Measurements from ENCODE around the gene SETD6. TPM values are rescaled to one million over a fixed set of nuclear protein-coding genes. Genes with fewer than 3 reads are reported as not detected.

Gene SETD6
- total and polyA plus RNA-seq, 2 of the 8 experiments (the other 6 are each of a cell fraction or from before 2014, with no cell fraction given): 25.3 to 40.5 TPM

DNA sequence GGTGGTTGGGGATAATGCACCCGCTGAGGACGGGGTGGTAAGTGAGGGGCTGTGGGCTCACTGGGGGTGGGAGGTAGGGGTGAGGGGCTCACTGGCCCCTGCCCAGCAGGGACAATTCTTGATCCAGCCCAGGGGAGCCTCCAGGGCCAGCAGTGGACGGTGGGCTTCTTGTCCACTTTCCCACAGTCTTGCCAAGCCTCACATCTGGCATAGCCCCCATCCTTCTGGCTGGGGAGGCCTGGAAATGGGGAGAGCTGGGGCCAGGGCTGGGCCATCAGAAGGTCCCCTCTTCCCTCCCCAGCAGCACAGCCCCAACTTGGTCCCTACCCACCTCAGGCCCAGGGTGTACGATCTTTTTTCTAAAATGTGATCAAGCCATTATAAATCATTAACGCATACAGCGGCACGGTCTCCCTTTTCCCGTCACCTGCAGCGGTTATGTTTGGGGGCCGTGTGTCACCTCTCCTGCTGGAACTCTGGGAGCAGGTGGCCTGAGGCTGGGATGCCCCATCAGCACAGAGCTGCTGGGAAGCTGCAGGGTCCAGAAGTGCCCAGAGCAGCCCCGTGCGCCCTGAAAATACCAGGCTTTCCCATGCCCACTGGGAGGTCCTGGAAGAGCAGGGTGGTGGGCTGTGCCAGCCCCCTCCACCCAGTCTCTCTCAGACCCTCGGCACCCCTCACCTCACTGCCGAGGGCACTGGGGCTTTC lies 7.2 kb upstream of the SETD6 start (continued):
- TF ChIP-seq, protein P1, sequence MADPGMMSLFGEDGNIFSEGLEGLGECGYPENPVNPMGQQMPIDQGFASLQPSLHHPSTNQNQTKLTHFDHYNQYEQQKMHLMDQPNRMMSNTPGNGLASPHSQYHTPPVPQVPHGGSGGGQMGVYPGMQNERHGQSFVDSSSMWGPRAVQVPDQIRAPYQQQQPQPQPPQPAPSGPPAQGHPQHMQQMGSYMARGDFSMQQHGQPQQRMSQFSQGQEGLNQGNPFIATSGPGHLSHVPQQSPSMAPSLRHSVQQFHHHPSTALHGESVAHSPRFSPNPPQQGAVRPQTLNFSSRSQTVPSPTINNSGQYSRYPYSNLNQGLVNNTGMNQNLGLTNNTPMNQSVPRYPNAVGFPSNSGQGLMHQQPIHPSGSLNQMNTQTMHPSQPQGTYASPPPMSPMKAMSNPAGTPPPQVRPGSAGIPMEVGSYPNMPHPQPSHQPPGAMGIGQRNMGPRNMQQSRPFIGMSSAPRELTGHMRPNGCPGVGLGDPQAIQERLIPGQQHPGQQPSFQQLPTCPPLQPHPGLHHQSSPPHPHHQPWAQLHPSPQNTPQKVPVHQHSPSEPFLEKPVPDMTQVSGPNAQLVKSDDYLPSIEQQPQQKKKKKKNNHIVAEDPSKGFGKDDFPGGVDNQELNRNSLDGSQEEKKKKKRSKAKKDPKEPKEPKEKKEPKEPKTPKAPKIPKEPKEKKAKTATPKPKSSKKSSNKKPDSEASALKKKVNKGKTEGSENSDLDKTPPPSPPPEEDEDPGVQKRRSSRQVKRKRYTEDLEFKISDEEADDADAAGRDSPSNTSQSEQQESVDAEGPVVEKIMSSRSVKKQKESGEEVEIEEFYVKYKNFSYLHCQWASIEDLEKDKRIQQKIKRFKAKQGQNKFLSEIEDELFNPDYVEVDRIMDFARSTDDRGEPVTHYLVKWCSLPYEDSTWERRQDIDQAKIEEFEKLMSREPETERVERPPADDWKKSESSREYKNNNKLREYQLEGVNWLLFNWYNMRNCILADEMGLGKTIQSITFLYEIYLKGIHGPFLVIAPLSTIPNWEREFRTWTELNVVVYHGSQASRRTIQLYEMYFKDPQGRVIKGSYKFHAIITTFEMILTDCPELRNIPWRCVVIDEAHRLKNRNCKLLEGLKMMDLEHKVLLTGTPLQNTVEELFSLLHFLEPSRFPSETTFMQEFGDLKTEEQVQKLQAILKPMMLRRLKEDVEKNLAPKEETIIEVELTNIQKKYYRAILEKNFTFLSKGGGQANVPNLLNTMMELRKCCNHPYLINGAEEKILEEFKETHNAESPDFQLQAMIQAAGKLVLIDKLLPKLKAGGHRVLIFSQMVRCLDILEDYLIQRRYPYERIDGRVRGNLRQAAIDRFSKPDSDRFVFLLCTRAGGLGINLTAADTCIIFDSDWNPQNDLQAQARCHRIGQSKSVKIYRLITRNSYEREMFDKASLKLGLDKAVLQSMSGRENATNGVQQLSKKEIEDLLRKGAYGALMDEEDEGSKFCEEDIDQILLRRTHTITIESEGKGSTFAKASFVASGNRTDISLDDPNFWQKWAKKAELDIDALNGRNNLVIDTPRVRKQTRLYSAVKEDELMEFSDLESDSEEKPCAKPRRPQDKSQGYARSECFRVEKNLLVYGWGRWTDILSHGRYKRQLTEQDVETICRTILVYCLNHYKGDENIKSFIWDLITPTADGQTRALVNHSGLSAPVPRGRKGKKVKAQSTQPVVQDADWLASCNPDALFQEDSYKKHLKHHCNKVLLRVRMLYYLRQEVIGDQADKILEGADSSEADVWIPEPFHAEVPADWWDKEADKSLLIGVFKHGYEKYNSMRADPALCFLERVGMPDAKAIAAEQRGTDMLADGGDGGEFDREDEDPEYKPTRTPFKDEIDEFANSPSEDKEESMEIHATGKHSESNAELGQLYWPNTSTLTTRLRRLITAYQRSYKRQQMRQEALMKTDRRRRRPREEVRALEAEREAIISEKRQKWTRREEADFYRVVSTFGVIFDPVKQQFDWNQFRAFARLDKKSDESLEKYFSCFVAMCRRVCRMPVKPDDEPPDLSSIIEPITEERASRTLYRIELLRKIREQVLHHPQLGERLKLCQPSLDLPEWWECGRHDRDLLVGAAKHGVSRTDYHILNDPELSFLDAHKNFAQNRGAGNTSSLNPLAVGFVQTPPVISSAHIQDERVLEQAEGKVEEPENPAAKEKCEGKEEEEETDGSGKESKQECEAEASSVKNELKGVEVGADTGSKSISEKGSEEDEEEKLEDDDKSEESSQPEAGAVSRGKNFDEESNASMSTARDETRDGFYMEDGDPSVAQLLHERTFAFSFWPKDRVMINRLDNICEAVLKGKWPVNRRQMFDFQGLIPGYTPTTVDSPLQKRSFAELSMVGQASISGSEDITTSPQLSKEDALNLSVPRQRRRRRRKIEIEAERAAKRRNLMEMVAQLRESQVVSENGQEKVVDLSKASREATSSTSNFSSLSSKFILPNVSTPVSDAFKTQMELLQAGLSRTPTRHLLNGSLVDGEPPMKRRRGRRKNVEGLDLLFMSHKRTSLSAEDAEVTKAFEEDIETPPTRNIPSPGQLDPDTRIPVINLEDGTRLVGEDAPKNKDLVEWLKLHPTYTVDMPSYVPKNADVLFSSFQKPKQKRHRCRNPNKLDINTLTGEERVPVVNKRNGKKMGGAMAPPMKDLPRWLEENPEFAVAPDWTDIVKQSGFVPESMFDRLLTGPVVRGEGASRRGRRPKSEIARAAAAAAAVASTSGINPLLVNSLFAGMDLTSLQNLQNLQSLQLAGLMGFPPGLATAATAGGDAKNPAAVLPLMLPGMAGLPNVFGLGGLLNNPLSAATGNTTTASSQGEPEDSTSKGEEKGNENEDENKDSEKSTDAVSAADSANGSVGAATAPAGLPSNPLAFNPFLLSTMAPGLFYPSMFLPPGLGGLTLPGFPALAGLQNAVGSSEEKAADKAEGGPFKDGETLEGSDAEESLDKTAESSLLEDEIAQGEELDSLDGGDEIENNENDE (IDR thresholded peaks at IDR 0.05; ENCODE audit: insufficient replicate concordance, low read length): no peak
